ENCODE results near the gene ATG16L2. TPM values are rescaled to one million over a fixed set of nuclear protein-coding genes. Genes with fewer than 3 reads are reported as not detected.

The ATG16L2 gene
- total RNA-seq, 1 experiment from 2014 or later = 17.5 TPM

- Histone ChIP-seq H3F3A (ENCODE audit: insufficient read depth, low read depth) (no peaks in the 10 kb centered on the region), H3K4me3 (no peak overlapping the region), H4K20me1 (ENCODE audit: insufficient read depth) (no peaks in the 10 kb centered on the region), H3K4me2 (no peak overlapping the region), H3K27ac (no peak overlapping the region), H3K27me3 (ENCODE audit: insufficient read depth, low read depth) (no peaks in the 10 kb centered on the region), H3K79me2 (ENCODE audit: low read depth) (no peaks in the 10 kb centered on the region), H3K36me3 (ENCODE audit: low read depth) (no peaks in the 10 kb centered on the region), H2AFZ (no peak overlapping the region), H3K9me3 (ENCODE audit: insufficient read depth, low read depth) (no peaks in the 10 kb centered on the region), H3K4me1 (replicated peaks; ENCODE audit: insufficient read depth) (no peaks in the 10 kb centered on the region), H3K9me2 (ENCODE audit: insufficient read depth) (no peaks in the 10 kb centered on the region)
- no peak for DNase-seq
- intact Hi-C loops (cut with micrococcal nuclease; ENCODE audit: unreplicated experiment) = no loop called here
- TF ChIP-seq EZH2 (IDR thresholded peaks at IDR 0.05; ENCODE audit: low read depth) (no peak), CTCF (conservative IDR thresholded peaks at IDR 0.05) (no peak)
- CTCF ChIA-PET = no interaction called here
- BruUV-seq (replicated peaks) = no TSS peak
- POLR2A ChIA-PET (ENCODE audit: unreplicated experiment) = no interaction called here
Observed at GRCh38 chr11:72863091-72863490, 48.9 kb downstream of the ATG16L2 start.

- no peaks in the 10 kb centered on the region for H4K20me1 ChIP-seq (ENCODE audit: insufficient read depth)
- DNase-seq = no peak
- H2AFZ ChIP-seq = no peak overlapping the region
- no peaks in the 10 kb centered on the region for H3K79me2 ChIP-seq (ENCODE audit: low read depth)
- H3K27me3 ChIP-seq (ENCODE audit: insufficient read depth, low read depth) = no peaks in the 10 kb centered on the region
- TF ChIP-seq CTCF (conservative IDR thresholded peaks at IDR 0.05) (no peak), EZH2 (IDR thresholded peaks at IDR 0.05; ENCODE audit: low read depth) (no peak)
- no peak overlapping the region for H3K4me3 ChIP-seq
- no peaks in the 10 kb centered on the region for H3K9me3 ChIP-seq (ENCODE audit: insufficient read depth, low read depth)
- no peak overlapping the region for H3K4me2 ChIP-seq
- no peaks in the 10 kb centered on the region for H3K36me3 ChIP-seq (ENCODE audit: low read depth)
- POLR2A ChIA-PET (ENCODE audit: unreplicated experiment) = interaction anchor here (0.7 kb wide), 1 partner anchor 317 kb away, joined by 5 read pairs; no protein-coding TSS in a partner anchor
- H3F3A ChIP-seq (ENCODE audit: insufficient read depth, low read depth) = no peaks in the 10 kb centered on the region
- no TSS peak for BruUV-seq (replicated peaks)
- H3K9me2 ChIP-seq (ENCODE audit: insufficient read depth) = no peaks in the 10 kb centered on the region
- CTCF ChIA-PET = no interaction called here
- H3K4me1 ChIP-seq (replicated peaks; ENCODE audit: insufficient read depth) = no peaks in the 10 kb centered on the region
- H3K27ac ChIP-seq = no peak overlapping the region
- intact Hi-C loops (cut with micrococcal nuclease; ENCODE audit: unreplicated experiment) = no loop called here
Observed at GRCh38 chr11:72863916-72864315, 49.7 kb downstream of the ATG16L2 start.

GRCh38 chr11:72864702-72865655 lies 50.8 kb downstream of the ATG16L2 start:
- no peaks in the 10 kb centered on the region for H3K79me2 ChIP-seq (ENCODE audit: low read depth)
- TF ChIP-seq CTCF (conservative IDR thresholded peaks at IDR 0.05) = no peak
- TF ChIP-seq EZH2 (IDR thresholded peaks at IDR 0.05; ENCODE audit: low read depth) = no peak
- intact Hi-C loops (cut with micrococcal nuclease; ENCODE audit: unreplicated experiment) = no loop called here
- no peaks in the 10 kb centered on the region for H3K36me3 ChIP-seq (ENCODE audit: low read depth)
- no peaks in the 10 kb centered on the region for H3F3A ChIP-seq (ENCODE audit: insufficient read depth, low read depth)
- H2AFZ ChIP-seq = no peak overlapping the region
- ChIA-PET POLR2A (ENCODE audit: unreplicated experiment) (interaction anchor here (0.7 kb wide), 1 partner anchor 316 kb away, joined by 5 read pairs; no protein-coding TSS in a partner anchor), CTCF (no interaction called here)
- no TSS peak for BruUV-seq (replicated peaks)
- no peaks in the 10 kb centered on the region for H3K4me1 ChIP-seq (replicated peaks; ENCODE audit: insufficient read depth)
- H3K4me3 ChIP-seq = no peak overlapping the region
- H4K20me1 ChIP-seq (ENCODE audit: insufficient read depth) = no peaks in the 10 kb centered on the region
- no peak overlapping the region for H3K4me2 ChIP-seq
- H3K9me3 ChIP-seq (ENCODE audit: insufficient read depth, low read depth) = no peaks in the 10 kb centered on the region
- H3K27ac ChIP-seq = no peak overlapping the region
- H3K27me3 ChIP-seq (ENCODE audit: insufficient read depth, low read depth) = no peaks in the 10 kb centered on the region
- no peak for DNase-seq
- H3K9me2 ChIP-seq (ENCODE audit: insufficient read depth) = no peaks in the 10 kb centered on the region
